WTC11 (cell line): ENCODE measurements around the gene IGF2BP1. TPM values are rescaled to one million over a fixed set of nuclear protein-coding genes. Genes with fewer than 3 reads are reported as not detected.

ENCODE experiments used
- ARID4B ChIP-seq: sonication (generic); formaldehyde crosslinking; IDR thresholded peaks from 2 replicates; pipeline ENCODE4 v1.8.0; 2023; ENCODE audit warnings: missing genetic modification reagents, mild to moderate bottlenecking, borderline replicate concordance
- ATF1 ChIP-seq: sonication (generic); formaldehyde crosslinking; IDR thresholded peaks from 2 replicates; pipeline ENCODE4 v1.8.1; 2023; ENCODE audit warnings: mild to moderate bottlenecking, moderate library complexity, missing genetic modification reagents
- ATF2 ChIP-seq: sonication (generic); formaldehyde crosslinking; IDR thresholded peaks from 2 replicates; pipeline ENCODE4 v1.8.1; 2022; ENCODE audit warnings: low read depth, missing genetic modification reagents, borderline replicate concordance
- CTCF ChIP-seq: fragments of 200-600 bp; IDR thresholded peaks from 2 replicates; pipeline ENCODE4 v1.8.0; 2022; ENCODE audit warnings: antibody characterized with exemption
- E2F4 ChIP-seq: sonication (generic); formaldehyde crosslinking; IDR thresholded peaks from 2 replicates; pipeline ENCODE4 v1.8.1; 2022; ENCODE audit warnings: low read depth, mild to moderate bottlenecking, moderate library complexity, missing genetic modification reagents, borderline replicate concordance
- FOXP1 ChIP-seq: sonication (generic); formaldehyde crosslinking; IDR thresholded peaks from 2 replicates; pipeline ENCODE4 v1.8.0; 2022; ENCODE audit warnings: missing genetic modification reagents, mild to moderate bottlenecking, moderate library complexity, borderline replicate concordance
- HMGXB4 ChIP-seq: sonication (generic); formaldehyde crosslinking; IDR thresholded peaks from 2 replicates; pipeline ENCODE4 v1.8.1; 2023; ENCODE audit warnings: mild to moderate bottlenecking, moderate library complexity, missing genetic modification reagents
- MAX ChIP-seq: sonication (generic); formaldehyde crosslinking; IDR thresholded peaks from 2 replicates; pipeline ENCODE4 v1.8.0; 2022; ENCODE audit warnings: mild to moderate bottlenecking, missing genetic modification reagents
- MLX ChIP-seq: sonication (generic); formaldehyde crosslinking; IDR thresholded peaks from 2 replicates; pipeline ENCODE4 v1.8.1; 2023; ENCODE audit warnings: mild to moderate bottlenecking, missing genetic modification reagents, moderate library complexity
- MYBL2 ChIP-seq: sonication (generic); formaldehyde crosslinking; IDR thresholded peaks from 2 replicates; pipeline ENCODE4 v1.8.1; 2023; ENCODE audit warnings: mild to moderate bottlenecking, moderate library complexity, missing genetic modification reagents
- PRRX2 ChIP-seq: fragments of 250-450 bp; sonication (Bioruptor Pico); IDR thresholded peaks from 2 replicates; pipeline ENCODE4 v1.8.0; 2021; ENCODE audit warnings: mild to moderate bottlenecking
- RORB ChIP-seq: fragments of 250-450 bp; sonication (Bioruptor Pico); IDR thresholded peaks from 2 replicates; pipeline ENCODE4 v1.9.0; 2021; ENCODE audit warnings: mild to moderate bottlenecking
- SP1 ChIP-seq: sonication (generic); formaldehyde crosslinking; conservative IDR thresholded peaks from 2 replicates; pipeline ENCODE4 v1.8.1; 2022; ENCODE audit warnings: missing genetic modification reagents
- ZNF396 ChIP-seq: fragments of 250-450 bp; sonication (Bioruptor Pico); IDR thresholded peaks from 2 replicates; pipeline ENCODE4 v1.8.0; 2021; ENCODE audit warnings: mild to moderate bottlenecking, moderate library complexity, borderline replicate concordance
- ZNF423 ChIP-seq: fragments of 250-450 bp; sonication (Bioruptor Pico); IDR thresholded peaks from 2 replicates; pipeline ENCODE4 v2.1.2; 2022; ENCODE audit warnings: mild to moderate bottlenecking, moderate library complexity
- ZNF512 ChIP-seq: sonication (generic); formaldehyde crosslinking; IDR thresholded peaks from 2 replicates; pipeline ENCODE4 v1.8.1; 2022; ENCODE audit warnings: missing genetic modification reagents, borderline replicate concordance
- ZNF671 ChIP-seq: fragments of 250-450 bp; sonication (Bioruptor Pico); IDR thresholded peaks from 2 replicates; pipeline ENCODE4 v1.8.0; 2021; ENCODE audit warnings: mild to moderate bottlenecking
- total RNA-seq: library from RNA; stranded (reverse); gene quantifications from 3 replicates; pipeline ENCODE4 v1.2.3, GENCODE V29; 2021

IGF2BP1 gene
- total RNA-seq, 1 experiment from 2014 or later, result 392 TPM

- TF ChIP-seq CTCF (no peak), ATF2 (CRISPR knock-in tag) (no peak), ZNF423 (CRISPR knock-in tag) (peak; percentile 83), ARID4B (CRISPR knock-in tag) (0 out of 2 replicates have a peak, but pooled peaks have one; percentile 45), ATF1 (no peak), MYBL2 (peak; percentile 46; the same call in 1 of the 2 replicates), MAX (CRISPR knock-in tag) (peak; percentile 49; the same call in 1 of the 2 replicates), HMGXB4 (0 out of 2 replicates have a peak, but pooled peaks have one; percentile 23), FOXP1 (CRISPR knock-in tag) (no peak), ZNF671 (0 out of 2 replicates have a peak, but pooled peaks have one; percentile 50), SP1 (peak; percentile 8), MLX (no peak), PRRX2 (CRISPR knock-in tag) (0 out of 2 replicates have a peak, but pooled peaks have one; percentile 6), ZNF512 (0 out of 2 replicates have a peak, but pooled peaks have one; percentile 40), RORB (CRISPR knock-in tag) (no peak), E2F4 (peak; percentile 54; the same call in 1 of the 2 replicates), ZNF396 (CRISPR knock-in tag) (no peak)
These were observed 16.4 kb downstream of the IGF2BP1 start (continued) for GRCh38 chr17:49013311-49014213.
